ENCODE data around the gene PARN. TPM values are rescaled to one million over a fixed set of nuclear protein-coding genes. Genes with fewer than 3 reads are reported as not detected.

PARN gene
- total and polyA plus RNA-seq, 9 of the 15 experiments (the other 6 are each of a cell fraction or from before 2014, with no cell fraction given) = 9.6 to 51.3 (median 40.4) TPM

DNA sequence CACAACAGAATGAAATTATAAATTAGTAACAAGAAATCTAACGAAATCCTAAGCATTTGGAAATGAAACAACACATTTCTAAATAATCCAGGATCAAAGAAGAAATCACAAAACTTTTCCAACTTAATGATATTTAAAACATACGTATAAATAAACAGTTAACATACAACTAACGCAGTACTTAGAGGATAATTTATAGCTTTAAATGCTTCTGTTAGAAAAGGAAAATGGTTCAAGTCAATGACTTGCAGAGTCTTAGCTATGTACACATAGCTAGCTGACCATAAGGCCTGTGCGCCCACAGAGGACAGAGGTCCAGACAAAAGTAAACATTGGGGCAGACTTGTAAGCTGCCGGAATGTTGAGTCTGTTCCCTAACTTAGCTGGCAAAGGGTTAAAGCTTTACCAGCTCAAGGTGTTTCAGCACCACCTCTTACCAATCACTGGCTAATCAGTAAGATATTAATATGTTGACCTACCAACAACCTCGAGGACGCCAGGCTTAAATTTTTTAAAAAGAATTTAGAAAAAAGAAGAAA lies 84.6 kb downstream of the PARN start:
- no peak for ATAC-seq
- Histone ChIP-seq H3K27me3 (ENCODE audit: control insufficient read depth in 2 of 2, insufficient read depth in 2 of 2, low read length in 2 of 2) (no peaks in the 10 kb centered on the region), H3K9me1 (ENCODE audit: control insufficient read depth, insufficient read depth, low read length) (no peaks in the 10 kb centered on the region), H4K20me1 (replicated peaks; ENCODE audit: control insufficient read depth, insufficient read depth, low read length) (no peaks in the 10 kb centered on the region), H3K4me1 (replicated peaks in 1 of 2; ENCODE audit: control insufficient read depth in 2 of 2, insufficient read depth in 2 of 2, low read length in 2 of 2) (peaks cover 0 to 4% of the 10 kb centered on the region in 2 experiments; a peak in 1 of 5 replicates), H3K9me3 (replicated peaks; ENCODE audit: control insufficient read depth, insufficient read depth, low read depth, low read length) (no peaks in the 10 kb centered on the region), H3K36me3 (ENCODE audit: control insufficient read depth, insufficient read depth, low read length) (peaks cover 12% of the 10 kb centered on the region), H3K9ac (ENCODE audit: insufficient read depth in 1 of 2, low read depth in 2 of 2, low read length in 2 of 2) (no peak overlapping the region), H3K79me2 (ENCODE audit: control insufficient read depth, insufficient read depth, low read length) (no peaks in the 10 kb centered on the region), H3K27ac (ENCODE audit: extremely low read depth, low read depth, low read length) (no peak overlapping the region), H3K4me3 (no peak overlapping the region), H3K4me2 (ENCODE audit: insufficient read depth, low read length) (no peak overlapping the region), H2AFZ (ENCODE audit: low read depth, low read length) (no peak overlapping the region)
- ChIA-PET CTCF (ENCODE audit: low intra/inter-chr PET ratio) (no interaction called here), POLR2A (interaction anchor here (0.8 to 1.2 kb wide), 2 partner anchors 9 to 24 kb away, joined by 3 to 4 read pairs; no protein-coding TSS in a partner anchor)
- in situ Hi-C loops (cut with MboI) = no loop called here
- intact Hi-C loops (cut with micrococcal nuclease) = no loop called here
- FAIRE-seq = no peak
- WGBS (ENCODE audit: insufficient coverage, low coverage, missing lambda C conversion rate) = 79% methylated on average over 7 of the region's 7 CpGs
- no peak for DNase-seq (ENCODE audit: extremely low read depth in 1 of 4, low spot score in 3 of 4)
- no TSS peak for BruUV-seq (replicated peaks)
- TF ChIP-seq ZBED1 (IDR thresholded peaks at IDR 0.05) (no peak), ZNF274 (IDR thresholded peaks at IDR 0.05; ENCODE audit: borderline replicate concordance, low read depth, low read length) (no peak), MTA3 (IDR thresholded peaks at IDR 0.05; ENCODE audit: borderline replicate concordance) (no peak), KLF1 (tag; IDR thresholded peaks at IDR 0.05) (no peak), ZBTB40 (IDR thresholded peaks at IDR 0.05) (no peak), ZBTB40 (CRISPR knock-in tag; IDR thresholded peaks at IDR 0.05) (no peak), THAP7 (CRISPR knock-in tag; IDR thresholded peaks at IDR 0.05) (no peak), CHD4 (IDR thresholded peaks at IDR 0.05; ENCODE audit: insufficient read depth, insufficient replicate concordance, low read depth, low read length, poor library complexity, severe bottlenecking) (no peak), ATF2 (CRISPR knock-in tag; IDR thresholded peaks at IDR 0.05) (no peak), ZFX (CRISPR knock-in tag; IDR thresholded peaks at IDR 0.05) (no peak), HOXB6 (CRISPR knock-in tag; IDR thresholded peaks at IDR 0.05; ENCODE audit: borderline replicate concordance) (no peak)

Data from K562 (cell line).